Limb (tissue), 2 donors: Measurements from ENCODE around the gene SORBS1.

Experiments used
- DNase-seq, 2 donors: peaks; one replicate each; pipeline ENCODE4 v3.0.0-alpha.2; 2016; ENCODE audit errors: extremely low spot score in 2 of 2

SORBS1 gene

DNA sequence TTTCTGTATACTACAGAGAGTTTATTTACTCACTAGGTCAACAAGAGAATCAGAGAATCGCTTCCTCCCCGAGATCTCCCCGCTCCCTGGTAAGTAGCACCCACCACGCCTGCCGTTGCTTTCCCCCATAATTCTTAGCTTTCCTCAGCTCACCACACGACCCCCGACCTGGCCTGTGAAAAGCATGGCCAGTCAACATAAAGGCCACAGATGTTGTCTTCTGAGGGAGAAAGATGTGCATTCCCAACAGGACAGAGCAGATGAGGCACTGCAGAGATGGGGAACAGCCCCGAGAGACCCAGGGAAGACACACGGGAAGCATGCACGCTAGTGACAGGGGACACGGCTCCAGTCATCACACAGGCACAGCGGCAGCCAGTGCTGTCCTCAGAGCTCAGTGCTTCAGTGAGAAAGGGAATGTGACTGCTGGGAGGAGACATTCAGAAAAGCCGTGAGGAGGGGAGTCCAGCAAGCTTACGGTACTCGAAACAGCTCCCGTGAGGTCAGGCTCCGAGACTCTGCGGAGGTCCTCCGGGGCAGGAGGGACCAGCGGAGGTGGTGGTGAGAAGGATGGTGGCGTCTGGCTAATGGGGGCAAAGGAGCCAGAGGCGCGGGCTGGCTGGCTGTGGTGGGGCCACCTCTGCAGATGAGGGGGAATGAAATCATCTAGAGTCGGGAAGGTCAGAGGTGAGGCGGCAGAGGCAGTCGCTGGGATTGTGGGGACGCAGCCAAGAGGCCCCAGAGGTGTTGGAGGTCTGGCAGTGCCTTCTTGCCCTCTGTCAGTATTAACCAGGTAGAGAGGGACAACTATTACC is 146.9 kb downstream of the SORBS1 start:
- DNase-seq, result no peak

- no peak for DNase-seq
Measured at GRCh38 chr10:95413588-95413987, 147.6 kb downstream of the SORBS1 start.

DNA sequence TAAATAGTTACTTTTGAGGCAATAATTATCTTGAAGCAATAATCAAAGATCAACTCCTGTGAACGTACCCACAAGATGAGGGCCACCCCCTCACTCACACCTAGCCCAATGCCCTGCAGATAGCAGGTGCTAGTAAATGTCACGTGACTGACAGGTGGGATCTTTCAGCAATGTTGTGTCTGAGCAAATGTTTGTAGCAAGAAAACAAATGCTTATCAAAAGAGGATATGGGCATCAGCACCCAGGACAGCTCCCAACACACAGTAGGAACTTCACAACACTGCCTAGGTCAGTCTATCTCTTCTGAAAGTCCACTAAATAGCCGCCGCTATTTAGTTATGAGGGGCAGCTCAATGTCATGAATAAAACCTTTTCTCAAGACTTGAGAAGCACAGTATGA is 149.5 kb downstream of the SORBS1 start:
- DNase-seq, result no peak

- DNase-seq, result no peak
Measured at GRCh38 chr10:95408983-95409873, 151.9 kb downstream of the SORBS1 start.

DNA sequence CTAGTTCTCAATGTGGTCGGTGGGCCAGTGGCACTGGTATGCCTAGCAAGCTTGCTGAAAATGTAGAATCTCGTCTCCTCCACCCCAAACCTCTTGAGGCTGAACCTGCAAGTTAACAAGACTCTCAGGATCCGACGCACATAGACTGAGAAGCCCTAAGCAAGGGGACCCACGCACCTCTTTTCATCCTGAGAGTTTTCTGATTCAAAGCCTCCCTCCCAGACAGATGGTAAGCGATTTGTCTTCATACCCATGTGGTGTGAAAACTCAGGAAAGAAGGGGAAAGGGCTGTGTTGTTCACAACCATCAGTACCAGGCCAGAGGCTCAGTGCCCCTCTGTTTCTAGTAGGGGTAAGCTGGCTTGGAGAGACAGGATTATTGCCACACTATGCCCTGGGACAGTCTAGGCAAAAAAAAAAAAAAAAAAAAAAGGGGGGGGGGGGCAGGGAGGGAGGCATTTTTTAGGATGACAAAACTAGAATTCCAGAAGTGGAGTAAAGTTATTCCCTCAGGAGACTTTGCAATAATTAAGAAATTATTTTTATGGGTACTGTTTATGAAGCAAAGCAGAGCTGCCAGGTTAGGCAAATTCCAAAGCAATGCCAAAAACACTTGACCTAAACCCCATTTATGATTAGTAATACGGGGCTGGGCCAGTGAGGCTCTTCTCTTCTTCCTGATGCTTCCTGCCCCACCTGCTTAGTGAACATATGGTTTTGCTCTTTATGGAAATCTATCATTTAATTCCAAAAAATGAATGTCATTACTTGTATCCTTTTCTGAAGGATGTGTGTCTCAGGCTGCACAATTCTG is 152.8 kb downstream of the SORBS1 start:
- DNase-seq, result no peak

GRCh38 chr10:95407546-95407945 is 153.6 kb downstream of the SORBS1 start:
- no peak for DNase-seq

DNA sequence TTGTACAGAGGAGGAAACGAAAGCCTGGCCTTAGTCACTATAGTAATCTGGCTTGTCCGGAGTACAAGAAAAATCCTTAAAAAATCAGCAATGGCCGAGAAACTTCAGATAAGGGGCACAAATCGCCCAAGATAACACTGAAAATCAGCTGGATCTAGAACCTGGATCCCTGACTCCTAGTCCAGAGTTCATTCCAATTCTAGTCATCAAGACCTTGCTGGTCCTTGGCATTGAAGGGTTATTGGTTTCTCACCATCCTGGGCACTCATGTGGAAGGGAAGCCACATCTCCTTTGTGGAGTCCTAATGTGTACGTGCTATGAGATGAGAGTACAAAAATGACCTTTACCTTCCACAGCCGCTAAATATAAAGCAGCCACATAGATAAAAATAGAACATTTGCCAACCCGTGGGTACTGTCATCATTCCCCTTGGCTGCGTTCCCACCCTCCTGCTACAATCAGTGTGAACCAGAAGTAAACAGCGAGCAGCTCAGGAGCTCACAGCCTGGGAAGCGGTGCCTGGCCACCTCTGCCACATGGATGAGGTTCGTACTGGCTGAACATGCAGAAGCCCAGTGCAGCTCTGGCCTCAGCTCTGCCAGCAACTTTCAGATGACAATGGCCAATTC is 154.4 kb downstream of the SORBS1 start:
- DNase-seq, result no peak

- DNase-seq, result no peak
Measured at GRCh38 chr10:95405655-95406054, 155.5 kb downstream of the SORBS1 start.

DNA sequence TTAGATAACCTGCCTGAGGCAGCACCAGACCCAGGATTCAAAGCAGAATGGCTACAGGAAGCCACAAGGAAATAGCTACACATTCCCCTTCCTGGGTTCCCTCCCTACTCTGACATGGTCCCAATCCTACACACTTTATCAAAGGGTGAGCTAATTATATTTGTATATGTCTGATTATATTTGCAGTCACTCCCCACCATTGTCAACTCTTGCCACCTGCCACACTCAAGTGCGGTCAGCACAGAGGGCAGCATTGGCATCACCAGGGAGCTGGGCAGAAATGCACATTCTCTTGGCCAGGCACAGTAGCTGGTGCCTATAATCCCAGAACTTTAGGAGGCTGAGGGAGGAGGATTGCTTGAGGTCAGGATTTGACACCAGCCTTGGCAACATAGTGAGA is 156.3 kb downstream of the SORBS1 start:
- no peak for DNase-seq

DNA sequence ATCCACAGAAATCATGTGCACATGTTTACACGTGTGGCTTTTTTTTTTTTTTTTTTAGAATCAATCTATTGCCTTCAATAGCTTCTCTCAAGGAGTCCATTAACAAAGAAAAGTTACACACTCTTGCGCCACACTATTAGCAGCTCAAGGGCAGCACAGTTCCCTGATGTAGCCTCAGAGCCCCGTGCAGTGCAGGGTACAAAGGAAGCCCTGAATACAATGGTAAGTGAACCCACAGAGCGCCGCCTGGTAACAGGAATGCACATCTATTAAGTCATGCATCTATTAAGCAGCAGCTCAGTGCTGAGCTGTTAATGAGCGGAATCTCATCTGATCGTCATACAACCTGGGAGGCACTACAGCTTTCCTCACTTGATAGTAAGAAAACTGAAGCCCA is 156.7 kb downstream of the SORBS1 start:
- no peak for DNase-seq

DNA sequence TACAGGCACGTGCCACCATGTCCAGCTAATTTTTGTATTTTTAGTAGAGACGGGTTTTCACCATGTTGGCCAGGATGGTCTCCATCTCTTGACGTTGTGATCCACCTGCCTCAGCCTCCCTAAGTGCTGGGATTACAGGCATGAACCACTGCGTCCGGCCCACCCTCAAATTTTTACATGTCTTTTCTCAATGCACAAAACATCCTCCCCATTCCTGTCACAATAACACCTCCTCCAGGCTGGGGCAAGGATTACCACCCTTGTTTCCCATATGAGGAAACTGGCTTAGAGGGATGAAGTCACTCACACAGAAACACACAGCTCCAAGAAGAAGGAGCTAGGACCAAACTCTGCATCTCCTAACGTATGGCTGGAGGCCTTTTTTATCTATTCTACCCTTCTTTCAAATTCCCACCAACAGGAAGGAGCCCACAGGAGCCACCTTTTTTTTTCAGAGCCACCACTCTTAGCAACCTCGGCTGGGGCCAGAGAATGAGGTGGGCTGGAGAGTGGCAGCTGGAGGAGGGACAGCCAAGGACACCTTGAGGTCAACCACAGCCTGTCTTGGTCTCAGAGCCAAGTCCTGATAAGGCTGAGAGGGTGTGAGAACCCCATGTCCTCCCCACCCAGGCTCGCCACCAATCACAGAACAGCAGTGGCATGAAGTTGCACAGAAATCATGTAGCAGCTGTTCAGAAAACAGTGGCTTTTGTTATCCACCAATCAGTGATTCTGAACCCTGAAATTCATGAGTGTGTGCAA is 157.3 kb downstream of the SORBS1 start:
- DNase-seq, result no peak

GRCh38 chr10:95401704-95402469 is 159.3 kb downstream of the SORBS1 start:
- no peak for DNase-seq

GRCh38 chr10:95400787-95401186 is 160.4 kb downstream of the SORBS1 start:
- DNase-seq, result no peak

DNA sequence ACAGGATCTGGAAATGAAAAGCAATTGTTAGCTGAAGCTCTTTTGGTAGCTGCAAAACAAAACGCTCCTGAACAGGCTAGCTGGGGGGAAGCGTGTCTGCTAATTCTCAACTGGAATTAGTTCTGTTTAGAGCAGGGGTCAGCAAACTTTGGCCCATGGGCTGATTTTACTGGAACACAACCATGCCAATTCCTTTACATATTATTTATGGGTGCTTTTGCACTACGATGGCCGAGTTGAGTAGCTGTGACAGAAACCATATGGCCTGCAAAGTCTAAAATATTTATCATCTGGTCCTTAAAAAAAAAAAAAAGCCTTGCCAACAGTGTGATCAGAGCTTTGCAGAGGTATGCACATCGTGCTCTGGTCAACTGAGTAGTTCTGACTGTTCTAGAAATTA is 162.0 kb downstream of the SORBS1 start:
- no peak for DNase-seq

GRCh38 chr10:95397747-95398146 is 163.4 kb downstream of the SORBS1 start:
- DNase-seq, result no peak

GRCh38 chr10:95395947-95396449 is 165.2 kb downstream of the SORBS1 start:
- no peak for DNase-seq

DNA sequence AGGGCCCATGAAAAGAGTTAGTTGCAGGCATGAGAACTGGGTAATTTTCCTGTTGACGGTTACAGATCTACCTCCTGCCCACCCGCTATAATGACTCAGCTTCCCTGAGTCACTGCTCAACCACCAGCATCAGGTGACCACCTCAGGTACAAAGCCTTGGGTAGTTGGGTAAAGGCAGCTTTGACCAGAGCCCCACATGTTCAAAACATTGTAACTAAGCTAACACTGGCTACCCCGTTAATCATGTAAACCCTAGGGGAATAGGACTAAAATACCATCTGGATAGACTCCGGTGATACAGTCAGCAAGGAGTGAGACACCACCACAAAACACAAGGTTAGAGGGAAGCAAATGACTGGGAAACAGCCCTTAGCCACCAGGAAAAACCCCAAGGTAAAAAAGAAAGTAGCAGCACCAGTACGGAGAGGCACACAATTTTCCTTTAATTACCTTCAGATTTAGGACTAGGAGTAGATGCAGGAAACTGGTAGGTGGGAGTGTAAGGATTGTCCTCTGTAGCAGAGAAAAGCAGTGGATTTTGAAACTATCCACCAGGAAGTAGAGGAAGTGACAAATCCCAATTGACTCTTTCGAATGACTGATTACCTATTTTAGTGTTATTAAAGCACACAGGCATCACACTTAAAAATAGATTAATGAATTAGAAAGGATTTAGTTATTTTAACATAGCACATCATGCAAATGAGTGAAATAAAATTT is 166.8 kb downstream of the SORBS1 start:
- DNase-seq, result no peak

GRCh38 chr10:95392681-95393164 is 168.4 kb downstream of the SORBS1 start:
- no peak for DNase-seq

DNA sequence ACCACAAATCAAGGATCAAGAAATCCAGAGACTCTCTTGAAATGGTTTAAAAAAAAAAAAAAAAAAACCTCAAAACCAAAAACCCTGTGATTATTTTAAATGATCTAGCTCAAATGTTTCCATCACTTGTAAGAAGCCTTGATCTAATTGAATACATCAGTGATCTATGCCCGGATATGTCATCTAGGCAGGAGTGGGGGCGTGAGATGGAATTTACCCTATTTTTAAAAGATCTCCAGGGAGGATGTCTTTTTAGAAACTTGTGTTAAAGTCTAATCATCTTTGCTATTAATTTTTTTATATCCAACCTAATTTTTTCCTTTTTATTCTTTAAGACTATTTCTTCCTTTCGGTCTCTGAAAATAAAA is 169.0 kb downstream of the SORBS1 start:
- DNase-seq, result no peak
